HCT116 (cell line): ENCODE data around the gene CD44. TPM values are rescaled to one million over a fixed set of nuclear protein-coding genes. Genes with fewer than 3 reads are reported as not detected.

Source experiments
- ATAC-seq: fragments of 200-7000 bp; cut with Tn5 transposase; 2 replicates; pipeline ENCODE4 v1.9.1; 2020; ENCODE audit warnings: mild to moderate bottlenecking, moderate library complexity
- BruUV-seq: library from RNA; stranded (reverse); fragments of 400-500 nt; replicated peaks from 2 replicates; lab custom pipeline; 2021; lab: Mats Ljungman, UMichigan
- CTCF ChIA-PET: fragments of 300-600 bp; sonication (Branson Sonifier 250); formaldehyde crosslinking; loops from one replicate; lab custom pipeline; 2021; ENCODE audit warnings: antibody characterized with exemption; lab: Charles Lee
- POLR2A ChIA-PET: fragments of 300-600, 350-600 bp; sonication (Branson Sonifier 250); formaldehyde crosslinking; loops from one replicate; lab custom pipeline; 2021; ENCODE audit warnings: antibody characterized with exemption; lab: Charles Lee
- RAD21 ChIA-PET, 2 experiments: fragments of 300-600 bp; sonication (Branson Sonifier 250); formaldehyde crosslinking; loops; one replicate each; lab custom pipeline; 2023; ENCODE audit warnings: low total read pairs in 2 of 2; ENCODE audit not compliant: uncharacterized antibody in 2 of 2, unreplicated experiment in 2 of 2, low non-redundant PET in 1 of 2; lab: Charles Lee
- DNase-seq: peaks from one replicate; pipeline ENCODE4 v3.0.0-alpha.2; 2010; ENCODE audit warnings: low read depth, low spot score
- H2AFZ ChIP-seq: fragments of 200-600 bp; shearing (Covaris generic), sonication (generic); 2 replicates; pipeline ENCODE4 v1.6.1; 2017; ENCODE audit warnings: low read depth, mixed run types, mixed read lengths, antibody characterized with exemption, low read length; ENCODE audit not compliant: poor library complexity, severe bottlenecking
- H3K27ac ChIP-seq: 2 replicates; pipeline ENCODE4 v1.5.1; 2012; ENCODE audit warnings: low read depth, low read length
- H3K27me3 ChIP-seq: fragments of 200-600 bp; sonication (generic); 2 replicates; pipeline ENCODE4 v1.6.1; 2016; ENCODE audit warnings: mixed run types, low read length, mixed read lengths; ENCODE audit not compliant: insufficient read depth
- H3K36me3 ChIP-seq, 2 experiments: fragments of 200-500 bp in 1 of 2; fragments of 200-600 bp in 1 of 2; sonication (Bioruptor generic) in 1 of 2; sonication (generic) in 1 of 2; 2 replicates each; pipeline versions ENCODE4 v1.5.1 to v1.6.1; 2014 to 2016; ENCODE audit warnings: low read length in 2 of 2, inconsistent platforms in 1 of 2, mixed read lengths in 1 of 2, mixed run types in 1 of 2; ENCODE audit not compliant: insufficient read depth in 2 of 2, control insufficient read depth in 1 of 2
- H3K4me1 ChIP-seq, 2 experiments: fragments of 200-600 bp in 1 of 2; sonication (generic) in 1 of 2; 2 replicates each; pipeline versions ENCODE4 v1.5.1 to v1.6.1; 2012 to 2017; ENCODE audit warnings: low read length in 2 of 2, inconsistent platforms in 1 of 2, mild to moderate bottlenecking in 1 of 2, mixed read lengths in 1 of 2, mixed run types in 1 of 2, moderate library complexity in 1 of 2; ENCODE audit not compliant: insufficient read depth in 2 of 2, control insufficient read depth in 1 of 2
- H3K4me2 ChIP-seq: fragments of 200-600 bp; sonication (generic); 2 replicates; pipeline ENCODE4 v1.6.1; 2017; ENCODE audit warnings: mixed run types, low read length, mixed read lengths
- H3K4me3 ChIP-seq, 2 experiments: fragments of 200-600 bp in 1 of 2; sonication (generic) in 1 of 2; replicated peaks in 1 of 2; 2 replicates each; pipeline ENCODE4 v1.5.1; 2011 to 2016; ENCODE audit warnings: low read length in 2 of 2, control low read depth in 1 of 2, low read depth in 1 of 2, mild to moderate bottlenecking in 1 of 2, mixed read lengths in 1 of 2, mixed run types in 1 of 2
- H3K79me2 ChIP-seq: fragments of 200-600 bp; sonication (generic); 2 replicates; pipeline ENCODE4 v1.6.1; 2017; ENCODE audit warnings: mild to moderate bottlenecking, mixed run types, low read length, moderate library complexity, mixed read lengths; ENCODE audit not compliant: insufficient read depth
- H3K9ac ChIP-seq: fragments of 200-600 bp; sonication (generic); 2 replicates; pipeline ENCODE4 v1.6.1; 2016; ENCODE audit warnings: low read length, mixed read lengths
- H3K9me2 ChIP-seq: fragments of 200-600 bp; sonication (generic), shearing (Covaris generic); 2 replicates; pipeline ENCODE4 v1.6.1; 2017; ENCODE audit warnings: mixed run types, mild to moderate bottlenecking, moderate library complexity; ENCODE audit not compliant: insufficient read depth
- H3K9me3 ChIP-seq, 2 experiments: fragments of 200-500 bp in 1 of 2; fragments of 200-600 bp in 1 of 2; sonication (Bioruptor generic) in 1 of 2; sonication (generic) in 1 of 2; 2 replicates each; pipeline ENCODE4 v1.6.1; 2014 to 2017; ENCODE audit warnings: low read length in 2 of 2, mixed read lengths in 2 of 2, inconsistent platforms in 1 of 2, low read depth in 1 of 2, mild to moderate bottlenecking in 1 of 2, mixed run types in 1 of 2, moderate library complexity in 1 of 2; ENCODE audit not compliant: control insufficient read depth in 1 of 2, insufficient read depth in 1 of 2
- H4K20me1 ChIP-seq: fragments of 200-600 bp; sonication (generic), shearing (Covaris generic); 2 replicates; pipeline ENCODE4 v1.6.1; 2017; ENCODE audit warnings: mixed run types, mild to moderate bottlenecking, moderate library complexity; ENCODE audit not compliant: insufficient read depth
- CBX3 ChIP-seq: IDR thresholded peaks from 2 replicates; pipeline ENCODE4 v1.6.1; 2012; ENCODE audit warnings: low read depth
- CEBPB ChIP-seq: IDR thresholded peaks from 2 replicates; pipeline ENCODE4 v1.6.1; 2012; ENCODE audit warnings: low read depth
- CTCF ChIP-seq, 3 experiments: fragments of 200-600 bp in 1 of 3; sonication (generic) in 1 of 3; IDR thresholded peaks in 2 of 3; conservative IDR thresholded peaks in 1 of 3; 2 replicates each; pipeline ENCODE4 v1.5.1; 2012 to 2017; ENCODE audit warnings: low read depth in 2 of 3, low read length in 2 of 3, antibody characterized with exemption in 1 of 3, borderline replicate concordance in 1 of 3, control low read depth in 1 of 3, mild to moderate bottlenecking in 1 of 3, mixed read lengths in 1 of 3, mixed run types in 1 of 3, moderate library complexity in 1 of 3; ENCODE audit not compliant: insufficient read depth in 1 of 3
- EGR1 ChIP-seq: IDR thresholded peaks from 2 replicates; pipeline ENCODE4 v1.6.1; 2012; ENCODE audit warnings: low read depth
- EZH2 ChIP-seq: fragments of 200-600 bp; sonication (generic); IDR thresholded peaks from 2 replicates; pipeline ENCODE4 v1.6.1; 2017; ENCODE audit warnings: antibody characterized with exemption, mixed run types
- JUND ChIP-seq: IDR thresholded peaks from 2 replicates; pipeline ENCODE4 v1.6.1; 2012
- POLR2A ChIP-seq: IDR thresholded peaks from 2 replicates; pipeline ENCODE4 v1.7.0; 2011; ENCODE audit warnings: borderline replicate concordance; ENCODE audit not compliant: insufficient read depth, insufficient read length; ENCODE audit errors: extremely low read depth
- RAD21 ChIP-seq: IDR thresholded peaks from 2 replicates; pipeline ENCODE4 v1.6.1; 2012; ENCODE audit warnings: low read depth, mild to moderate bottlenecking
- SRF ChIP-seq: IDR thresholded peaks from 2 replicates; pipeline ENCODE4 v1.6.1; 2012; ENCODE audit warnings: low read depth
- TCF7L2 ChIP-seq: IDR thresholded peaks from 2 replicates; pipeline ENCODE4 v1.7.0; 2011; ENCODE audit warnings: borderline replicate concordance, inconsistent platforms; ENCODE audit not compliant: insufficient read depth, insufficient read length; ENCODE audit errors: extremely low read depth
- ZFX ChIP-seq: fragments of 450-650 bp; IDR thresholded peaks from 2 replicates; pipeline ENCODE4 v1.6.1; 2017
- ZNF274 ChIP-seq: fragments of 200-500 bp; sonication (Bioruptor generic); IDR thresholded peaks from 2 replicates; pipeline ENCODE4 v1.6.1; 2014; ENCODE audit warnings: mild to moderate bottlenecking, low read depth, low read length, inconsistent platforms
- intact Hi-C: fragments of 100-400 bp; cut with micrococcal nuclease; formaldehyde crosslinking; loops from 2 replicates; pipeline ENCODE4 v1.10.0; 2022
- total RNA-seq: library from RNA; stranded (reverse); gene quantifications from one replicate; pipeline ENCODE4 v1.2.1, GENCODE V29; 2021; ENCODE audit not compliant: unreplicated experiment
- TF ChIP-seq, protein P1 (sequence below): IDR thresholded peaks from 2 replicates; pipeline ENCODE4 v1.6.1; 2012
- TF ChIP-seq, protein P2 (sequence below): IDR thresholded peaks from 2 replicates; pipeline ENCODE4 v1.6.1; 2012
- TF ChIP-seq, protein P3 (sequence below): IDR thresholded peaks from 2 replicates; pipeline ENCODE4 v1.6.1; 2012; ENCODE audit warnings: low read depth

The CD44 gene
- total RNA-seq, 1 experiment from 2014 or later = 742 TPM

DNA sequence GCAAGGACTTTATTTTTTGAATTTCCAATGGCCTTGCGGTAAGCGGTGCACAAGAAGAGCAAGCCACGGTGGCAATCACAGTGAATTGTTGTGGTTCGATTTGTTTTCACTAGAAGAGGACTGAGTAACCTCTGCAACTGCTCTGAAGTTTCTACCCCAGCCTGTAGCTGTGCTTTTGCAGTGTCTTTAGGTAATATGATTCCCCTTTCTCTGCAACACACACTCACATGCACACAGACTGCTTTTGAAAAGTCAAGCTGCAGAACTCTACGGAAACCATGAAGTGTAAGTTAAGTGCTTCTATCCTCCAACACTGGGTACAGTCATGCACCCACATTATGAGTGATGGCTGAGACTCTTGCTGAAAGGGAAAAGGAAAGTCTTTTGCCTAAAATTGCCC is 38.4 kb downstream of the CD44 start (continued):
- TF ChIP-seq EZH2 (no peak), TCF7L2 (no peak), ZNF274 (no peak), CBX3 (no peak), CTCF (IDR thresholded peaks at IDR 0.05 in 2 of 3, conservative IDR thresholded peaks at IDR 0.05 in 1 of 3; ENCODE audit: borderline replicate concordance in 1 of 3, insufficient read depth in 1 of 3, low read depth in 2 of 3, low read length in 2 of 3) (no peak), JUND (no peak)
- TF ChIP-seq, protein P1, sequence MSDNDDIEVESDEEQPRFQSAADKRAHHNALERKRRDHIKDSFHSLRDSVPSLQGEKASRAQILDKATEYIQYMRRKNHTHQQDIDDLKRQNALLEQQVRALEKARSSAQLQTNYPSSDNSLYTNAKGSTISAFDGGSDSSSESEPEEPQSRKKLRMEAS = no peak

- no peak overlapping the region for H3K4me2 ChIP-seq
- DNase-seq = no peak
- no peak overlapping the region for H2AFZ ChIP-seq
- H3K4me3 ChIP-seq = no peak overlapping the region
- TF ChIP-seq POLR2A = no peak
- TF ChIP-seq, protein P1 = no peak
- TF ChIP-seq CBX3 = no peak
- no peak for TF ChIP-seq CEBPB
- no peak for TF ChIP-seq SRF
- no peak for TF ChIP-seq ZFX
- TF ChIP-seq, protein P2, sequence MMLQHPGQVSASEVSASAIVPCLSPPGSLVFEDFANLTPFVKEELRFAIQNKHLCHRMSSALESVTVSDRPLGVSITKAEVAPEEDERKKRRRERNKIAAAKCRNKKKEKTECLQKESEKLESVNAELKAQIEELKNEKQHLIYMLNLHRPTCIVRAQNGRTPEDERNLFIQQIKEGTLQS = no peak
- no peak for TF ChIP-seq EGR1
- TF ChIP-seq RAD21 = no peak
- TF ChIP-seq, protein P3, sequence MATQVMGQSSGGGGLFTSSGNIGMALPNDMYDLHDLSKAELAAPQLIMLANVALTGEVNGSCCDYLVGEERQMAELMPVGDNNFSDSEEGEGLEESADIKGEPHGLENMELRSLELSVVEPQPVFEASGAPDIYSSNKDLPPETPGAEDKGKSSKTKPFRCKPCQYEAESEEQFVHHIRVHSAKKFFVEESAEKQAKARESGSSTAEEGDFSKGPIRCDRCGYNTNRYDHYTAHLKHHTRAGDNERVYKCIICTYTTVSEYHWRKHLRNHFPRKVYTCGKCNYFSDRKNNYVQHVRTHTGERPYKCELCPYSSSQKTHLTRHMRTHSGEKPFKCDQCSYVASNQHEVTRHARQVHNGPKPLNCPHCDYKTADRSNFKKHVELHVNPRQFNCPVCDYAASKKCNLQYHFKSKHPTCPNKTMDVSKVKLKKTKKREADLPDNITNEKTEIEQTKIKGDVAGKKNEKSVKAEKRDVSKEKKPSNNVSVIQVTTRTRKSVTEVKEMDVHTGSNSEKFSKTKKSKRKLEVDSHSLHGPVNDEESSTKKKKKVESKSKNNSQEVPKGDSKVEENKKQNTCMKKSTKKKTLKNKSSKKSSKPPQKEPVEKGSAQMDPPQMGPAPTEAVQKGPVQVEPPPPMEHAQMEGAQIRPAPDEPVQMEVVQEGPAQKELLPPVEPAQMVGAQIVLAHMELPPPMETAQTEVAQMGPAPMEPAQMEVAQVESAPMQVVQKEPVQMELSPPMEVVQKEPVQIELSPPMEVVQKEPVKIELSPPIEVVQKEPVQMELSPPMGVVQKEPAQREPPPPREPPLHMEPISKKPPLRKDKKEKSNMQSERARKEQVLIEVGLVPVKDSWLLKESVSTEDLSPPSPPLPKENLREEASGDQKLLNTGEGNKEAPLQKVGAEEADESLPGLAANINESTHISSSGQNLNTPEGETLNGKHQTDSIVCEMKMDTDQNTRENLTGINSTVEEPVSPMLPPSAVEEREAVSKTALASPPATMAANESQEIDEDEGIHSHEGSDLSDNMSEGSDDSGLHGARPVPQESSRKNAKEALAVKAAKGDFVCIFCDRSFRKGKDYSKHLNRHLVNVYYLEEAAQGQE = no peak
- no peak for TF ChIP-seq JUND
- no peak overlapping the region for H3K9ac ChIP-seq
- peaks cover 48 to 63% of the 10 kb centered on the region in 2 experiments for H3K36me3 ChIP-seq
- intact Hi-C loops = no loop called here
- H3K27ac ChIP-seq = no peak overlapping the region
- H3K4me1 ChIP-seq = peaks cover 20 to 30% of the 10 kb centered on the region in 2 experiments
- no peaks in the 10 kb centered on the region for H3K9me3 ChIP-seq
- no peaks in the 10 kb centered on the region for H3K27me3 ChIP-seq
- no peak for ATAC-seq
- no TSS peak for BruUV-seq
- ChIA-PET RAD21 (no interaction called here), POLR2A (no interaction called here), CTCF (no interaction called here)
- H3K9me2 ChIP-seq = no peaks in the 10 kb centered on the region
- no peaks in the 10 kb centered on the region for H4K20me1 ChIP-seq
- H3K79me2 ChIP-seq = peaks cover 89% of the 10 kb centered on the region
Measured at GRCh38 chr11:35178067-35178805, 39.3 kb downstream of the CD44 start.
